Loucy (cell line): ENCODE measurements around the gene NCOA7.
A peak's percentile ranks its signal among the peaks of the same experiment; 100 is the strongest.

ENCODE experiments used
- H2AFZ ChIP-seq: fragments of 200-600 bp; sonication (generic); 2 replicates; pipeline ENCODE4 v1.6.0; 2016; ENCODE audit warnings: antibody characterized with exemption, mild to moderate bottlenecking, low read length, moderate library complexity
- H3F3A ChIP-seq: fragments of 200-600 bp; 2 replicates; pipeline ENCODE4 v1.6.0; 2016; ENCODE audit warnings: antibody characterized with exemption, low read depth, mild to moderate bottlenecking
- H3K27me3 ChIP-seq: fragments of 200-600 bp; sonication (generic); 2 replicates; pipeline ENCODE4 v1.6.1; 2014; ENCODE audit warnings: low read length, mild to moderate bottlenecking; ENCODE audit not compliant: insufficient read depth, poor library complexity, severe bottlenecking
- H3K36me3 ChIP-seq: fragments of 200-600 bp; sonication (generic); 2 replicates; pipeline ENCODE4 v1.6.1; 2016; ENCODE audit warnings: low read length; ENCODE audit not compliant: insufficient read depth
- H3K4me1 ChIP-seq: fragments of 200-600 bp; sonication (generic); 2 replicates; pipeline ENCODE4 v1.5.1; 2014; ENCODE audit warnings: low read length, mild to moderate bottlenecking; ENCODE audit not compliant: insufficient read depth, poor library complexity, severe bottlenecking
- H3K4me2 ChIP-seq: fragments of 200-600 bp; sonication (generic); 2 replicates; pipeline ENCODE4 v1.6.0; 2014; ENCODE audit warnings: antibody characterized with exemption, low read length, low read depth, mild to moderate bottlenecking; ENCODE audit not compliant: poor library complexity, severe bottlenecking
- H3K4me3 ChIP-seq: fragments of 200-600 bp; sonication (generic); 2 replicates; pipeline ENCODE4 v1.5.1; 2014; ENCODE audit warnings: low read length, mild to moderate bottlenecking, mixed read lengths; ENCODE audit not compliant: poor library complexity, severe bottlenecking
- H3K79me2 ChIP-seq: fragments of 200-600 bp; sonication (generic); 2 replicates; pipeline ENCODE4 v1.6.1; 2014; ENCODE audit warnings: low read length; ENCODE audit not compliant: insufficient read depth
- H3K9ac ChIP-seq: fragments of 200-600 bp; sonication (generic); 2 replicates; pipeline ENCODE4 v1.6.0; 2014; ENCODE audit warnings: mild to moderate bottlenecking, low read depth, low read length, moderate library complexity; ENCODE audit not compliant: poor library complexity, severe bottlenecking
- H3K9me2 ChIP-seq: fragments of 200-600 bp; sonication (generic); replicated peaks from 2 replicates; pipeline ENCODE4 v1.6.1; 2016; ENCODE audit warnings: low read depth, low read length, mixed read lengths
- H3K9me3 ChIP-seq: fragments of 200-600 bp; sonication (generic); 2 replicates; pipeline ENCODE4 v1.6.1; 2014; ENCODE audit warnings: mild to moderate bottlenecking, antibody characterized with exemption, low read length, low read depth; ENCODE audit not compliant: insufficient read depth
- H4K20me1 ChIP-seq: fragments of 200-600 bp; sonication (generic); 2 replicates; pipeline ENCODE4 v1.6.0; 2014; ENCODE audit warnings: antibody characterized with exemption, low read length, mild to moderate bottlenecking; ENCODE audit not compliant: insufficient read depth, poor library complexity, severe bottlenecking
- CTCF ChIP-seq: fragments of 200-600 bp; sonication (generic); conservative IDR thresholded peaks from 2 replicates; pipeline ENCODE4 v1.5.1; 2014; ENCODE audit warnings: mild to moderate bottlenecking, antibody characterized with exemption, low read length
- EZH2phosphoT487 ChIP-seq: fragments of 200-600 bp; IDR thresholded peaks from 2 replicates; pipeline ENCODE4 v1.6.1; 2018; ENCODE audit warnings: antibody characterized with exemption, mild to moderate bottlenecking, moderate library complexity, borderline replicate concordance

NCOA7 gene

GRCh38 chr6:125943528-125944433 is 153.0 kb downstream of the NCOA7 start:
- H3K4me1 ChIP-seq = no peaks in the 10 kb centered on the region
- no peaks in the 10 kb centered on the region for H3F3A ChIP-seq

GRCh38 chr6:125944434-125944816 is 153.7 kb downstream of the NCOA7 start:
- no peaks in the 10 kb centered on the region for H4K20me1 ChIP-seq
- no peak for TF ChIP-seq EZH2phosphoT487
- TF ChIP-seq CTCF = no peak
- H3K27me3 ChIP-seq = no peaks in the 10 kb centered on the region
- H3K36me3 ChIP-seq = no peaks in the 10 kb centered on the region
- H3K9me2 ChIP-seq = no peaks in the 10 kb centered on the region
- no peak overlapping the region for H3K4me3 ChIP-seq
- no peaks in the 10 kb centered on the region for H3K4me1 ChIP-seq
- H2AFZ ChIP-seq = 0 out of 2 replicates have a peak overlapping the region, but pooled peaks have one; percentile 35
- H3K9ac ChIP-seq = no peak overlapping the region
- H3K4me2 ChIP-seq = no peak overlapping the region
- H3K79me2 ChIP-seq = no peaks in the 10 kb centered on the region
- H3F3A ChIP-seq = no peaks in the 10 kb centered on the region
- no peaks in the 10 kb centered on the region for H3K9me3 ChIP-seq

More at GRCh38 chr6:125943528-125944433, 153.0 kb downstream of the NCOA7 start:
- Histone ChIP-seq H3K36me3 (no peaks in the 10 kb centered on the region), H3K4me2 (no peak overlapping the region), H3K9ac (no peak overlapping the region), H3K79me2 (no peaks in the 10 kb centered on the region), H3K9me3 (no peaks in the 10 kb centered on the region), H4K20me1 (no peaks in the 10 kb centered on the region), H3K4me3 (no peak overlapping the region), H3K9me2 (no peaks in the 10 kb centered on the region), H3K27me3 (no peaks in the 10 kb centered on the region), H2AFZ (0 out of 2 replicates have a peak overlapping the region, but pooled peaks have one; percentile 35)
- TF ChIP-seq EZH2phosphoT487 = no peak

GRCh38 chr6:125944896-125945295 is 154.1 kb downstream of the NCOA7 start:
- Histone ChIP-seq H3K4me2 (no peak overlapping the region), H3K4me1 (no peaks in the 10 kb centered on the region), H3K27me3 (no peaks in the 10 kb centered on the region), H4K20me1 (no peaks in the 10 kb centered on the region), H2AFZ (no peak overlapping the region), H3K79me2 (no peaks in the 10 kb centered on the region), H3K36me3 (no peaks in the 10 kb centered on the region), H3K9ac (no peak overlapping the region), H3K9me3 (no peaks in the 10 kb centered on the region), H3K4me3 (no peak overlapping the region), H3F3A (no peaks in the 10 kb centered on the region), H3K9me2 (no peaks in the 10 kb centered on the region)
- no peak for TF ChIP-seq EZH2phosphoT487
- no peak for TF ChIP-seq CTCF
